ENCODE data around the gene FKBP6. TPM values are rescaled to one million over a fixed set of nuclear protein-coding genes. Genes with fewer than 3 reads are reported as not detected.
"Not testable (repeated sequence)": the region's sequence is repeated elsewhere in the genome, so short reads cannot be mapped to it uniquely, and the experiment has no call there.

The FKBP6 gene
- total RNA-seq = not detected
- long read RNA-seq = 0 reads

- ATAC-seq; intact Hi-C loops (cut with micrococcal nuclease); DNase-seq: not testable (repeated sequence)
These were observed at the start of gene FKBP6, which contains the start of gene TRIM50 for GRCh38 chr7:73327922-73328321. Gene FKBP6 (plus strand): TSS chr7:73328161. CDS start chr7:73328429, 268 bp downstream. Gene TRIM50 (minus strand): TSS chr7:73328082. CDS start chr7:73324787, 3,295 bp downstream.

- DNase-seq; ATAC-seq; intact Hi-C loops (cut with micrococcal nuclease): not testable (repeated sequence)
These were observed 30.7 kb upstream of the FKBP6 start for GRCh38 chr7:73297235-73297634.

- intact Hi-C loops (cut with micrococcal nuclease); ATAC-seq; DNase-seq: not testable (repeated sequence)
These were observed 30.3 kb upstream of the FKBP6 start for GRCh38 chr7:73297706-73298105.

- DNase-seq; intact Hi-C loops (cut with micrococcal nuclease): not testable (repeated sequence)
- peak; percentile 82 for ATAC-seq
These were observed 28.1 kb upstream of the FKBP6 start for GRCh38 chr7:73299812-73300211.

- DNase-seq; ATAC-seq; intact Hi-C loops (cut with micrococcal nuclease): not testable (repeated sequence)
These were observed 26.9 kb upstream of the FKBP6 start for GRCh38 chr7:73301108-73301507.

GRCh38 chr7:73302846-73303245 lies 25.1 kb upstream of the FKBP6 start:
- DNase-seq; intact Hi-C loops (cut with micrococcal nuclease); ATAC-seq: not testable (repeated sequence)

- DNase-seq = no peak
- no peak for ATAC-seq
- intact Hi-C loops (cut with micrococcal nuclease) = no loop called here
These were observed 24.4 kb upstream of the FKBP6 start for GRCh38 chr7:73303546-73303945.

GRCh38 chr7:73304071-73304470 lies 23.9 kb upstream of the FKBP6 start:
- intact Hi-C loops (cut with micrococcal nuclease) = no loop called here
- DNase-seq (no peak), ATAC-seq (no peak)

GRCh38 chr7:73304612-73305387 lies 23.2 kb upstream of the FKBP6 start:
- not testable (repeated sequence) for ATAC-seq

GRCh38 chr7:73307436-73307835 lies 20.5 kb upstream of the FKBP6 start:
- ATAC-seq = no peak
- DNase-seq = no peak
- intact Hi-C loops (cut with micrococcal nuclease) = no loop called here

More at GRCh38 chr7:73304612-73305387, 23.2 kb upstream of the FKBP6 start:
- DNase-seq; intact Hi-C loops (cut with micrococcal nuclease): not testable (repeated sequence)

GRCh38 chr7:73308074-73308664 lies 19.8 kb upstream of the FKBP6 start:
- intact Hi-C loops (cut with micrococcal nuclease) = no loop called here
- DNase-seq (peak; percentile 39), ATAC-seq (peak; percentile 65)

- DNase-seq (peak; percentile 94), ATAC-seq (peak; percentile 96)
- intact Hi-C loops (cut with micrococcal nuclease) = no loop called here
These were observed 19.2 kb upstream of the FKBP6 start, which contains the start of gene NSUN5 for GRCh38 chr7:73308665-73309214. Gene NSUN5 (minus strand): TSS chr7:73308826. CDS start chr7:73308790, 36 bp downstream.

- DNase-seq; ATAC-seq; intact Hi-C loops (cut with micrococcal nuclease): not testable (repeated sequence)
These were observed 16.5 kb upstream of the FKBP6 start for GRCh38 chr7:73311421-73311820.

- DNase-seq (no peak), ATAC-seq (no peak)
- intact Hi-C loops (cut with micrococcal nuclease) = no loop called here
These were observed 15.0 kb upstream of the FKBP6 start for GRCh38 chr7:73312831-73313520.

- intact Hi-C loops (cut with micrococcal nuclease) = no loop called here
- DNase-seq (no peak), ATAC-seq (no peak)
These were observed 14.4 kb upstream of the FKBP6 start for GRCh38 chr7:73313521-73313906.

GRCh38 chr7:73314271-73314670 lies 13.7 kb upstream of the FKBP6 start:
- DNase-seq (no peak), ATAC-seq (no peak)
- intact Hi-C loops (cut with micrococcal nuclease) = no loop called here

- intact Hi-C loops (cut with micrococcal nuclease) = no loop called here
- DNase-seq (no peak), ATAC-seq (no peak)
These were observed 11.4 kb upstream of the FKBP6 start for GRCh38 chr7:73316521-73316920.

GRCh38 chr7:73318656-73319204 lies 9.2 kb upstream of the FKBP6 start:
- ATAC-seq; DNase-seq; intact Hi-C loops (cut with micrococcal nuclease): not testable (repeated sequence)

- DNase-seq; intact Hi-C loops (cut with micrococcal nuclease): not testable (repeated sequence)
- ATAC-seq = peak; percentile 34
These were observed 8.4 kb upstream of the FKBP6 start for GRCh38 chr7:73319541-73319940.

Data from left ventricle myocardium superior (tissue), 1 donor.